ENCODE results near the gene TACC2.

TACC2 gene

GRCh38 chr10:122232769-122233168 is 243.8 kb downstream of the TACC2 start:
- DNase-seq, result no peak

GRCh38 chr10:122233857-122234348 is 244.9 kb downstream of the TACC2 start:
- DNase-seq, result no peak

GRCh38 chr10:122234416-122234815 is 245.5 kb downstream of the TACC2 start:
- DNase-seq, result no peak

DNA sequence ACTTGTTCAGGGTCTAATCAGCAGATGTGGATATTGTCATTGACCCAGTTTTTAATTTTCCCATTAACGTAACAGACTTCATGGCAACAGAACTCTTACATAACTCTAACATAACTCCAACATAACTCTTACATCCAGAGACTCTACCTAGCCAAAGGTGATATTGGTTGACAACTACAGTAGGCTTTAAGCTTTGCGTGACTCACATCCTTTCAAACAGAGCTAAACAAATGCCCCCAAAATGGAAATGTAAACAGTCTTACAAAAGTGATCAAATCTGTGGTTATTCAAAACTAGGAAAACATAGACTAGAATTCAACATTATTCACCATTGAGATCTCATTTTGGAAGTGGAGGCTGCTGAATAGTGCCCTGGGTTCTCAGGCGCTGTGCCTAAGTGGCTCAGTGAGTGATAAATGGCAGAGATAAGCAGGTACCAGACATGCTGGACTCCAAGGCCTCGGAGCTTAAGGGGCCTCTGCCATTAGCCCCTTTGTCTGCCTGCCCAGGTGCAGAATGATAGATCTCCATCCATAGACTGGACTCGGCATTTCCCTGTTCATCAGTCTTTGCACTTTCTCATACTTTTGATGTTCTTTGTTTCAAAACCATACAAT is 247.8 kb downstream of the TACC2 start:
- DNase-seq, result no peak

DNA sequence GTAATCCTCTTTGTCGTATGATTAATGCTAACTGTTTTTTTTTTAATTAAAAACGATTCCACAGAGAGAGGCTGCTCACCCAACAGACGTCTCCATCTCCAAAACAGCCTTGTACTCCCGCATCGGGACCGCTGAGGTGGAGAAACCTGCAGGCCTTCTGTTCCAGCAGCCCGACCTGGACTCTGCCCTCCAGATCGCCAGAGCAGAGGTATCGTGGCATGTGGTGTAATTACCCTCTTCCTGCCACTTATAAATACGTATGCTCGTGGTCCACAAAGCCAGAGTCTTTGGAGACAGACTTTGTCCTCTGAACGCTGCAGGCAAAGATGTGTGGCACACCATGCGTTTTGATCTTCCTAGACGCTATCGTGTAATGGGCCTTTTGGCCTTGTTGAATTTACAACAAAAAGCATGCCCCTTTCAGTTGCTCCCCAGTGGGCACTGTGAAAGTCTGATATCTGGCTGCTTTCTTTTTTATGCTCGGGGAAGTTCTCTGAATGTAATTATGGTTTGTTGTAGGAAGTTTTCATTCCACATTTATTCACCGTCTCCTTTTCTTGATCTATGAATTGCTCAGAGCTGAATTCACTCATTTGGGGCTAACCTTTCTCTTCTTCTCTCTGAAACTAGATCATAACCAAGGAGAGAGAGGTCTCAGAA is 248.5 kb downstream of the TACC2 start:
- no peak for DNase-seq

DNA sequence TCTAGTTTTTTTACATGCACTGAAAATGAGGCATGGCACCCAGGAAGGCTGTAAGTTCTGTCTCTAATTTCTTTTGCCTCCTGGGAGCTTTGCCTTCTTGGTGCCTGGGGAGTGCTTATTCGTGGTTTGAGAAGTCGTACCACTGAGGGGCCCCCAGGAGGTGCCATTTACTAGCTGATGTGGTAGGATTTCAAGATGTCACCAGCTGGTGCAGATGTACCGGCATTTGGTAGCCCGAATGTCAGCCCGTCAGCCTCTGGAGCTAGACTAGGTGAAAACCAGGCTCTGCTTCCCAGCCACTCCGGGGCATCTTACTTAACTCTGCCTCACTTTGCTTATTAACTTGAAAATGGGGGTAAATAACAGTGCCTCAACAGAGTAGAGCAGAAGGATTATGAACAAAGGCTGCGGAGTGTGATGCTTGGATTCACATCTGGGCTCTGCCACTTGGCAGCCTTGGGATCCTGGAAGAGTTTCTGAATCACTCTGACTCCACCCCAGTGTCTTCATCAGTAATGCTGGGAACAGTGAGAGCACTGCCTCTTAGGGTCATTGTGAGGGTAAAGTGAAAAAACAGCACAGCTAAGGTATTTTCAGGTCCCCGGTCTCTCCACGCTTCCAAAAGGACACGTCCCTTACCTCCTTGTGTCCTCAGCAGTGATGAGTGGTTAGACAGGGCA is 250.8 kb downstream of the TACC2 start:
- DNase-seq, result no peak

DNA sequence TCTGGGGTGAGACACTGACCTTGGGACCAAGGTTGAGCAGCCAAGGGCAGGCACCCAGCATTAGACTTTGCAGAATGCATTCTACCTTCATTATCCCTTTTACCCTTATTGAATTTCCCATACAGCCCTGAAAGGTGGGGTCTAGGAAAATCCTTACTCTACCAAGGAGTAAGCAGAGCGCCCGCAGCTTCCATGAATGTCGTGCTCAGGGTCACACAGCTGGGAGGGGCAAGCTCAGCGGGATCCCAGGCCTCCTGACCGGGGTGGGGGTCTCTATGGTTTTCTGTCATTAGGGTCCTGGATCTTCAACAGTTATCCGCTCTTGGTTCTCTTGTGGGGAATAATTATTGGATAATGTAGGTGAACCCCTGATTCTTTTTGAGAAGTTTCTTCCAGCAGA is 251.4 kb downstream of the TACC2 start:
- no peak for DNase-seq

DNA sequence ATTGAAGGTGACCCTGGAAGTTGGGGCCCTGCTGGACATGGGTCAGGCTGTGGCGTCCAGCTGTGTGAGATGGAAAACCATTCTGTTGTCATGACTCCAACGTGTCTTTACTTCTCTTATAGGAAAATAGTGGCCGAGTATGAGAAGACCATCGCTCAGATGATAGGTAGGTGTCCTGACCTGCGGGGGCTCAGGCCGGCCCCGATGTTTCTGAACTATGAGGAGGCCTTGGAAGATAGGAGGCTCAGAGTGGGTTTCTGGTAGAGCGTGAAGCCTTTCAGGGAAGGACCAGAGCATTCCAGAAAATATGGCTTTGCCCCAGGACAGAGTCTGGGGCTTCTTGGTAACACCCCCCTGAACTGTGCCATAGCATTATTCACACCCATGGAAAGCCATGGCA is 252.9 kb downstream of the TACC2 start:
- no peak for DNase-seq

GRCh38 chr10:122243550-122243949 is 254.6 kb downstream of the TACC2 start:
- DNase-seq, result no peak

DNA sequence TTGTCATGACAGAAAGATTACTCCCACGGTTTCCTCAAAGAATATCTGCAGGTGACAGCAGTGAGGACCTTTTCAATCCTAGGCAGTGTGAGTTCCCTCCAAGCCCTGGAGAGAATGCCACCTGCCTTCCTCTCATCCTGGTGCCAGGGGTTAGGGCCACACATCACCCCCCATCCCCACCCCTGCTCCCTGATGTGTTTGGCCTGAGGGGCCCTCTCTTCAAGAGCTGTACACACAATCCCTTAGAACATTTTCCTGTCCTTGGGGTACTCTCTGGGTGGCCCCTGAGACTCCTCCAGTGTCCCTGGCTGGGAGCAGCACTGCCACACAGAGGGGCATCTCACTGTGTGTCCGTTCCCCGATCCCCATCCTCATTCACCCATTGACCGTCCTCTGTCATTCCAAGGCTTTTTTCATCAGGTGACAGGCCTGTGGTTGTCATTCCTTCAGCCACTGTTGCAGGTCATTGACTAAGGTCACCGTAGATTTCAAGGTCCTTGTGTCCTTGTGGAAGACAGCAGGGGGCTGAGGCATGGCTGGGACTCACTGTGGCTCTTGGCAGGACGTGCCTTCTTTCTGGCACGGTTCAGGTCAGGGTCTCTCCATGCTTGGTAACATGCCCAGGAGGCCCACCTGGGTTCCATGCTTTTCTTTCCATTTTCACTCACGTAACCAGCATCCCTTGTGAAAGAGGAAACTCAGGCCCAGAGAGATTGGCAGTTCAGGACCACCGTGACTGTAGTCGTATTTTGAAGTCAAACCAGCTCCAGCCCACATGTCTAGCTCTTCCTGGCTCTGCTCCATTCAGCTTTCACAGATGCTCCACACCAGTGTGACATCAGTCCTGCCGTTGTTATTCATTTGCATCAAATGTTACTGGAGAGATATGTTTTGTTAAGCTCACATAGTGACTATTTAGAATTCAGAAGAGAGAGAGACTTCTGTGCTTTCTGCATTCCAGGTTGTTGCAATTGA is 255.3 kb downstream of the TACC2 start:
- DNase-seq, result no peak

GRCh38 chr10:122245136-122245535 is 256.2 kb downstream of the TACC2 start:
- no peak for DNase-seq

DNA sequence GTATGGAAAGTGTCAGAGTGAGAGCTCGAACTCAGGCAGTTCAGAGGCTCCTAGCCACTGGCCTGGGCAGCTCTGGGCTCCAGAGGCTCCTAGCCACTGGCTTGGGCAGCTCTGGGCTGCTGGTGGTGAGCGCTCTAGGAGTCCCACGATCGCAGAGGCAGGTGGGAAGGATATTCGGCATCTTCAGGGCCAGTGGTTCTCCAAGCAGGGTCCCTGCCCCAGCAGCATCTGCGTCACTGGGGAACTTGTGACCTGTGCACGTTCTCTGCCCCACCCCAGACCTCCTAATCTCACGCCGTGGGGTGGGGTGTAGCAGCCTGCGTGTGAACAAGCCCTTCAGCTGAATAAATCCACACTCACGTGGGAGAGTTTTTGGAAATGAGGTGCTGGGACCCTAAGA is 256.9 kb downstream of the TACC2 start:
- DNase-seq, result no peak

GRCh38 chr10:122246830-122247520 is 258.0 kb downstream of the TACC2 start:
- DNase-seq, result no peak

GRCh38 chr10:122248356-122249302 is 259.7 kb downstream of the TACC2 start:
- no peak for DNase-seq

DNA sequence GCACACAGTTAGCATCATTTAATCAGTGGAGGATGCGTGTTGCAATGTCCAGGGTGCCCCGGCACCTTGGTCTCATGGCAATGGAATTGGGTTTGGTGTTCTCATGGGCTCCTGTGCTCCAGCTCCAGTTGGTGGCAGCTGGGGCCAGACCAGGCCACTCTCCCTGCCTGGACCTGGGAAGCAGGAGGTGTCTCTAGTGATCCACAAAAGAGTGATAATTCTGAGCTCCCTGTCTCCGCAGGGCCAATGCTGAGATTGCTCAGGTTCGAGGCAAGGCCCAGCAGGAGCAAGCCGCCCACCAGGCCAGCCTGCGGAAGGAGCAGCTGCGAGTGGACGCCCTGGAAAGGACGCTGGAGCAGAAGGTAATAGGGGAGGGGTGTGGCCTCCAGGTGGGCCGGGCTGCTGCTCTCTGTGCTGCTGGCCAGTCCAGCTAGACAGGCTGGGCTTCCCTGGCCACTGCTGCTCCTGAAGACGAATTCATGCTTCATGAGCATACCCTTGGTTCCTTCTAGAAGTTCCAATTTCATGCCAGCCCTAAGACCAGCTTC is 260.4 kb downstream of the TACC2 start:
- no peak for DNase-seq

- DNase-seq, result no peak
These were observed 261.2 kb downstream of the TACC2 start for GRCh38 chr10:122249991-122250750.

GRCh38 chr10:122251459-122252255 is 262.7 kb downstream of the TACC2 start:
- no peak for DNase-seq

GRCh38 chr10:122252805-122253204 is 263.8 kb downstream of the TACC2 start:
- DNase-seq, result no peak

GRCh38 chr10:122253605-122254004 is 264.6 kb downstream of the TACC2 start:
- no peak for DNase-seq

All from stimulated activated CD4-positive, alpha-beta T cell treated with anti-CD3 and anti-CD28 coated beads, Interleukin-2, amount 100 ng/mL, for 24 hours (primary cell).